IMR-90 (cell line): ENCODE measurements around the gene TMEM213. TPM values are rescaled to one million over a fixed set of nuclear protein-coding genes. Genes with fewer than 3 reads are reported as not detected.
A peak's percentile ranks its signal among the peaks of the same experiment; 100 is the strongest.

ENCODE experiments used
- ATAC-seq: fragments of 200-7000 bp; cut with Tn5 transposase; 2 replicates; pipeline ENCODE4 v1.9.1; 2020; ENCODE audit warnings: low read depth, mild to moderate bottlenecking, moderate library complexity
- BruUV-seq: library from RNA; stranded (reverse); fragments of 400-500 nt; replicated peaks from 2 replicates; lab custom pipeline; 2021; lab: Mats Ljungman, UMichigan
- CTCF ChIA-PET: fragments of 300-600 bp; formaldehyde crosslinking; extraction: SDS; loops from one replicate; lab custom pipeline; 2021; ENCODE audit warnings: antibody characterized with exemption; lab: Yijun Ruan, JAX
- POLR2A ChIA-PET: fragments of 300-600 bp; sonication (Branson Sonifier 250); formaldehyde crosslinking; loops from one replicate; lab custom pipeline; 2022; ENCODE audit warnings: antibody characterized with exemption; ENCODE audit not compliant: unreplicated experiment; lab: Charles Lee
- DNase-seq: peaks from one replicate; pipeline ENCODE4 v3.0.0; 2013
- H2AFZ ChIP-seq: replicated peaks from 2 replicates; pipeline ENCODE3; 2013; ENCODE audit warnings: low read length, mild to moderate bottlenecking; ENCODE audit not compliant: poor library complexity
- H2AK5ac ChIP-seq: 2 replicates; pipeline ENCODE4 v1.6.1; 2013; ENCODE audit warnings: low read depth, low read length, inconsistent platforms
- H2AK9ac ChIP-seq: replicated peaks from 2 replicates; pipeline ENCODE3; 2013; ENCODE audit warnings: mild to moderate bottlenecking, low read depth, low read length, moderate library complexity; ENCODE audit not compliant: poor library complexity
- H2BK120ac ChIP-seq: 2 replicates; pipeline ENCODE4 v1.6.1; 2013; ENCODE audit warnings: low read depth, low read length, inconsistent platforms
- H2BK15ac ChIP-seq: 3 replicates; pipeline ENCODE4 v1.6.1; 2013; ENCODE audit warnings: low read depth, low read length, inconsistent platforms
- H2BK20ac ChIP-seq: 2 replicates; pipeline ENCODE4 v1.6.1; 2013; ENCODE audit warnings: low read depth, mild to moderate bottlenecking, inconsistent platforms, low read length, moderate library complexity
- H2BK5ac ChIP-seq: 2 replicates; pipeline ENCODE4 v1.6.1; 2013; ENCODE audit warnings: mild to moderate bottlenecking, low read depth, low read length, inconsistent platforms; ENCODE audit not compliant: poor library complexity, severe bottlenecking
- H3K14ac ChIP-seq: replicated peaks from 2 replicates; pipeline ENCODE4 v1.6.1; 2013; ENCODE audit warnings: low read depth, low read length, inconsistent platforms
- H3K18ac ChIP-seq: 2 replicates; pipeline ENCODE4 v1.6.1; 2013; ENCODE audit warnings: low read depth, low read length, control low read depth
- H3K23ac ChIP-seq: 2 replicates; pipeline ENCODE4 v1.6.1; 2013; ENCODE audit warnings: low read depth, low read length, inconsistent platforms
- H3K27ac ChIP-seq: 2 replicates; pipeline ENCODE4 v1.5.1; 2013; ENCODE audit warnings: mild to moderate bottlenecking, control low read depth, low read length; ENCODE audit not compliant: insufficient read depth
- H3K27me3 ChIP-seq: 2 replicates; pipeline ENCODE4 v1.6.1; 2013; ENCODE audit warnings: low read length; ENCODE audit not compliant: control insufficient read depth, insufficient read depth
- H3K36me3 ChIP-seq: 2 replicates; pipeline ENCODE4 v1.6.1; 2013; ENCODE audit warnings: low read length, mixed read lengths; ENCODE audit not compliant: control insufficient read depth, insufficient read depth
- H3K4ac ChIP-seq: 2 replicates; pipeline ENCODE4 v1.6.1; 2013; ENCODE audit warnings: low read depth, low read length, inconsistent platforms
- H3K4me1 ChIP-seq: 2 replicates; pipeline ENCODE4 v1.6.1; 2013; ENCODE audit warnings: low read length, mixed read lengths; ENCODE audit not compliant: control insufficient read depth, insufficient read depth
- H3K4me2 ChIP-seq: 2 replicates; pipeline ENCODE4 v1.6.1; 2013; ENCODE audit warnings: low read depth, mild to moderate bottlenecking, control low read depth, low read length, moderate library complexity
- H3K4me3 ChIP-seq: 2 replicates; pipeline ENCODE4 v1.5.1; 2013; ENCODE audit warnings: low read depth, mild to moderate bottlenecking, control low read depth, low read length, moderate library complexity; ENCODE audit not compliant: insufficient read depth
- H3K56ac ChIP-seq: 2 replicates; pipeline ENCODE4 v1.6.1; 2013; ENCODE audit warnings: low read length, inconsistent platforms; ENCODE audit not compliant: insufficient read depth; ENCODE audit errors: extremely low read depth
- H3K79me1 ChIP-seq, 2 experiments: 2 replicates each; pipeline ENCODE4 v1.6.1; 2013; ENCODE audit warnings: low read length in 2 of 2, inconsistent platforms in 1 of 2, low read depth in 1 of 2
- H3K9ac ChIP-seq: 2 replicates; pipeline ENCODE4 v1.6.1; 2013; ENCODE audit warnings: low read depth, low read length, control low read depth
- H3K9me1 ChIP-seq: 2 replicates; pipeline ENCODE4 v1.6.1; 2013; ENCODE audit warnings: low read length, inconsistent platforms; ENCODE audit not compliant: insufficient read depth
- H3K9me3 ChIP-seq: 2 replicates; pipeline ENCODE4 v1.6.1; 2013; ENCODE audit warnings: low read length; ENCODE audit not compliant: control insufficient read depth, insufficient read depth
- H4K20me1 ChIP-seq: 2 replicates; pipeline ENCODE4 v1.6.1; 2013; ENCODE audit warnings: low read length, inconsistent platforms; ENCODE audit not compliant: insufficient read depth
- H4K5ac ChIP-seq: 2 replicates; pipeline ENCODE4 v1.6.1; 2013; ENCODE audit warnings: mild to moderate bottlenecking, low read depth, low read length, control low read depth
- H4K8ac ChIP-seq, 2 experiments: 2 replicates each; pipeline ENCODE4 v1.6.1; 2013; ENCODE audit warnings: low read depth in 2 of 2, low read length in 2 of 2, control low read depth in 1 of 2, inconsistent platforms in 1 of 2
- H4K91ac ChIP-seq: 2 replicates; pipeline ENCODE4 v1.6.1; 2013; ENCODE audit warnings: low read depth, low read length, inconsistent platforms; ENCODE audit not compliant: insufficient read depth
- BHLHE40 ChIP-seq: fragments of 150-350 bp; IDR thresholded peaks from 2 replicates; pipeline ENCODE4 v1.6.1; 2016; ENCODE audit warnings: mild to moderate bottlenecking, low read depth, low read length
- CEBPB ChIP-seq: IDR thresholded peaks from 2 replicates; pipeline ENCODE4 v1.6.1; 2012; ENCODE audit warnings: low read depth, low read length, improper control_type of control experiment
- CHD1 ChIP-seq: IDR thresholded peaks from 2 replicates; pipeline ENCODE4 v1.6.1; 2012; ENCODE audit warnings: low read depth, low read length, improper control_type of control experiment
- FOS ChIP-seq: fragments of 150-350 bp; IDR thresholded peaks from 2 replicates; pipeline ENCODE4 v1.6.1; 2016; ENCODE audit warnings: low read depth, low read length
- MAFK ChIP-seq: IDR thresholded peaks from 2 replicates; pipeline ENCODE4 v1.6.1; 2012; ENCODE audit warnings: low read depth, low read length, improper control_type of control experiment
- MAZ ChIP-seq: IDR thresholded peaks from 2 replicates; pipeline ENCODE4 v1.6.1; 2012; ENCODE audit warnings: low read depth, mild to moderate bottlenecking, low read length, improper control_type of control experiment, moderate library complexity, borderline replicate concordance
- MXI1 ChIP-seq: IDR thresholded peaks from 2 replicates; pipeline ENCODE4 v1.6.1; 2012; ENCODE audit warnings: low read depth, mild to moderate bottlenecking, low read length, moderate library complexity, borderline replicate concordance
- NFE2L2 ChIP-seq: fragments of 150-350 bp; IDR thresholded peaks from 2 replicates; pipeline ENCODE4 v1.6.1; 2016; ENCODE audit warnings: low read depth, mild to moderate bottlenecking, low read length
- POLR2A ChIP-seq: IDR thresholded peaks from 2 replicates; pipeline ENCODE4 v1.6.1; 2012; ENCODE audit warnings: mild to moderate bottlenecking, low read depth, low read length
- RCOR1 ChIP-seq: IDR thresholded peaks from 2 replicates; pipeline ENCODE4 v1.6.1; 2012; ENCODE audit warnings: mild to moderate bottlenecking, low read length, improper control_type of control experiment; ENCODE audit not compliant: insufficient replicate concordance
- RFX5 ChIP-seq: IDR thresholded peaks from 2 replicates; pipeline ENCODE4 v1.8.0; 2012; ENCODE audit warnings: low read depth, mild to moderate bottlenecking, low read length, moderate library complexity
- SMC3 ChIP-seq: fragments of 150-350 bp; IDR thresholded peaks from 2 replicates; pipeline ENCODE4 v1.6.1; 2016; ENCODE audit warnings: low read depth, mild to moderate bottlenecking, antibody characterized with exemption, low read length, moderate library complexity
- WGBS, 2 experiments: methylation state at CpG; one replicate each; pipeline versions ENCODE4 v1.1.5 to v1.1.7; 2013; ENCODE audit warnings: missing lambda C conversion rate in 2 of 2; ENCODE audit not compliant: insufficient read length in 1 of 2; ENCODE audit errors: extremely low coverage in 2 of 2; 5-methylcytosine and 5-hydroxymethylcytosine counted together
- dilution Hi-C: fragments of 300-500 bp; cut with HindIII; formaldehyde crosslinking; loops from one replicate; pipeline ENCODE4 v1.14.3; 2018; ENCODE audit warnings: low sequenced_read_pairs; ENCODE audit not compliant: unreplicated experiment
- in situ Hi-C: fragments of 300-500 bp; cut with MboI; formaldehyde crosslinking; loops from 3 replicates; pipeline ENCODE4 v1.14.3; 2019; ENCODE audit warnings: low sequenced_read_pairs, inconsistent platforms, mixed read lengths
- intact Hi-C: fragments of 100-400 bp; cut with micrococcal nuclease; formaldehyde crosslinking; loops from 2 replicates; pipeline ENCODE4 v1.10.0; 2022
- polyA plus RNA-seq, 3 experiments: library from polyadenylated mRNA; depleted of rRNA; stranded (reverse); fragments of >200 nt; gene quantifications; 2 replicates each; pipeline ENCODE4 v1.2.3, GENCODE V29; 2012; ENCODE audit warnings: low replicate concordance in 1 of 3
- total RNA-seq: library from RNA; depleted of rRNA; stranded (reverse); fragments of >200 nt; gene quantifications from 2 replicates; pipeline ENCODE4 v1.2.3, GENCODE V29; 2012
- TF ChIP-seq, protein P1 (sequence below): fragments of 150-350 bp; IDR thresholded peaks from 2 replicates; pipeline ENCODE4 v1.6.1; 2016; ENCODE audit warnings: low read depth, mild to moderate bottlenecking, low read length, moderate library complexity, borderline replicate concordance
- TF ChIP-seq, protein P2 (sequence below): fragments of 150-350 bp; IDR thresholded peaks from 2 replicates; pipeline ENCODE4 v1.6.1; 2017; ENCODE audit warnings: mild to moderate bottlenecking, antibody characterized with exemption, low read length, low read depth

Gene TMEM213
- total and polyA plus RNA-seq, 2 of the 4 experiments (the other 2 are of a cell fraction), result not detected

DNA sequence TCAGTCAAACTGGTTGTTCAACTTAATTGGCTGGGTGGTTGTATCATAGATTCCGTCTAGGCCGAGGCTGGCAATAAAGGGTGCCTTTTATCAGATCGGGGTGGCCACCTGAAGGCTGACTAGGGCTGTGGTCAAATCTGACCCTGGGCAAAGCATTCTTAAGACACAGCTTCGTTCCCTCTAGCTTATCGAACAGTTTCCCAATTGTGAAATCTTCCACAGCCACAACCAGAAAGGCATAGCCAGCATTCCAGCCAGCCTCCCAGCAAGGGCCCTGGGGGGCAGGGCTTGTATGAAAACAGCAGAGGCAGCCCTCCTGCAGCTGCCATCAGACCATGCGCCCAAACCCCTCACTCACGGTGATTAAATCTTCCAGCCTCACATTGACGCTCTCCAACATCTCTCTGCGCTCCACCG lies 42.5 kb upstream of the TMEM213 start:
- H4K5ac ChIP-seq, result no peak overlapping the region
- H3K56ac ChIP-seq, result no peak overlapping the region
- H4K8ac ChIP-seq, result no peak overlapping the region
- no peak overlapping the region for H4K91ac ChIP-seq
- H3K9ac ChIP-seq, result no peak overlapping the region
- no peak overlapping the region for H2AK9ac ChIP-seq
- 59% methylated on average over 5 of the region's 10 CpGs; no CpG with 5 or more reads in 1 of the 2 experiments for WGBS, 2 experiments
- no peak overlapping the region for H2BK120ac ChIP-seq
- dilution Hi-C loops, result no loop called here
- no peaks in the 10 kb centered on the region for H3K36me3 ChIP-seq
- H2BK20ac ChIP-seq, result no peak overlapping the region
- no peak overlapping the region for H3K27ac ChIP-seq
- no peak overlapping the region for H2BK5ac ChIP-seq
- H3K4me3 ChIP-seq, result no peak overlapping the region
- H3K9me3 ChIP-seq, result no peaks in the 10 kb centered on the region
- intact Hi-C loops, result no loop called here
- no peak overlapping the region for H3K18ac ChIP-seq
- H3K4ac ChIP-seq, result no peak overlapping the region
- no peak overlapping the region for H3K4me2 ChIP-seq
- H2AK5ac ChIP-seq, result no peak overlapping the region
- H3K9me1 ChIP-seq, result no peaks in the 10 kb centered on the region
- peaks cover 5% of the 10 kb centered on the region for H3K27me3 ChIP-seq
- no peak for TF ChIP-seq MAZ
- no peak for TF ChIP-seq BHLHE40
- no peak for TF ChIP-seq RFX5
- no peak for TF ChIP-seq NFE2L2
- TF ChIP-seq CEBPB, result no peak
- TF ChIP-seq RCOR1, result no peak
- no peak for TF ChIP-seq MAFK
- TF ChIP-seq SMC3, result no peak
- TF ChIP-seq, protein P1, sequence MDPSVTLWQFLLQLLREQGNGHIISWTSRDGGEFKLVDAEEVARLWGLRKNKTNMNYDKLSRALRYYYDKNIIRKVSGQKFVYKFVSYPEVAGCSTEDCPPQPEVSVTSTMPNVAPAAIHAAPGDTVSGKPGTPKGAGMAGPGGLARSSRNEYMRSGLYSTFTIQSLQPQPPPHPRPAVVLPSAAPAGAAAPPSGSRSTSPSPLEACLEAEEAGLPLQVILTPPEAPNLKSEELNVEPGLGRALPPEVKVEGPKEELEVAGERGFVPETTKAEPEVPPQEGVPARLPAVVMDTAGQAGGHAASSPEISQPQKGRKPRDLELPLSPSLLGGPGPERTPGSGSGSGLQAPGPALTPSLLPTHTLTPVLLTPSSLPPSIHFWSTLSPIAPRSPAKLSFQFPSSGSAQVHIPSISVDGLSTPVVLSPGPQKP, result no peak
- TF ChIP-seq CHD1, result no peak
- TF ChIP-seq MXI1, result no peak
- TF ChIP-seq POLR2A, result no peak
- TF ChIP-seq, protein P2, sequence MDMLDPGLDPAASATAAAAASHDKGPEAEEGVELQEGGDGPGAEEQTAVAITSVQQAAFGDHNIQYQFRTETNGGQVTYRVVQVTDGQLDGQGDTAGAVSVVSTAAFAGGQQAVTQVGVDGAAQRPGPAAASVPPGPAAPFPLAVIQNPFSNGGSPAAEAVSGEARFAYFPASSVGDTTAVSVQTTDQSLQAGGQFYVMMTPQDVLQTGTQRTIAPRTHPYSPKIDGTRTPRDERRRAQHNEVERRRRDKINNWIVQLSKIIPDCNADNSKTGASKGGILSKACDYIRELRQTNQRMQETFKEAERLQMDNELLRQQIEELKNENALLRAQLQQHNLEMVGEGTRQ, result no peak
- no peak for TF ChIP-seq FOS
- H2AFZ ChIP-seq, result no peak overlapping the region
- DNase-seq (no peak), ATAC-seq (peak; percentile 27; the same call in 1 of the 2 replicates)
- ChIA-PET POLR2A (no interaction called here), CTCF (interaction anchor here (1.4 kb wide), 1 partner anchor 17 kb away, joined by 6 read pairs; no protein-coding TSS in a partner anchor)
- in situ Hi-C loops, result no loop called here
- H2BK15ac ChIP-seq, result no peak overlapping the region
- H3K79me1 ChIP-seq, result no peaks in the 10 kb centered on the region
- no peaks in the 10 kb centered on the region for H3K4me1 ChIP-seq
- H3K14ac ChIP-seq, result no peak overlapping the region
- H3K23ac ChIP-seq, result no peak overlapping the region
- no TSS peak for BruUV-seq
- no peaks in the 10 kb centered on the region for H4K20me1 ChIP-seq
